A673 (cell line): Measurements from ENCODE around the gene ANKRD29. TPM values are rescaled to one million over a fixed set of nuclear protein-coding genes. Genes with fewer than 3 reads are reported as not detected.

Source experiments
- BruUV-seq: library from RNA; stranded (reverse); fragments of 400-500 nt; replicated peaks from 2 replicates; lab custom pipeline; 2021; lab: Mats Ljungman, UMichigan
- CTCF ChIA-PET: fragments of 300-600 bp; sonication (Branson Sonifier 250); formaldehyde crosslinking; loops from one replicate; lab custom pipeline; 2022; ENCODE audit warnings: antibody characterized with exemption; lab: Charles Lee
- POLR2A ChIA-PET: fragments of 300-600 bp; sonication (Branson Sonifier 250); formaldehyde crosslinking; loops from one replicate; lab custom pipeline; 2022; ENCODE audit warnings: antibody characterized with exemption; ENCODE audit not compliant: low non-redundant PET; lab: Charles Lee
- DNase-seq: peaks from one replicate; pipeline ENCODE4 v3.0.0-alpha.2; 2015; ENCODE audit warnings: low spot score
- H3K27ac ChIP-seq: fragments of 200-600 bp; sonication (generic); 2 replicates; pipeline ENCODE4 v1.5.1; 2016; ENCODE audit warnings: mixed run types, low read depth, mild to moderate bottlenecking, mixed read lengths, antibody characterized with exemption, low read length; ENCODE audit not compliant: poor library complexity, severe bottlenecking
- H3K27me3 ChIP-seq: fragments of 200-600 bp; sonication (generic); replicated peaks from 2 replicates; pipeline ENCODE4 v1.6.1; 2017; ENCODE audit warnings: mixed run types, low read depth, mild to moderate bottlenecking, mixed read lengths, antibody characterized with exemption, low read length; ENCODE audit not compliant: insufficient read depth, poor library complexity
- H3K36me3 ChIP-seq: fragments of 200-600 bp; sonication (generic); 2 replicates; pipeline ENCODE4 v1.6.1; 2016; ENCODE audit warnings: mixed run types, mild to moderate bottlenecking, mixed read lengths, antibody characterized with exemption, low read length; ENCODE audit not compliant: insufficient read depth, poor library complexity, severe bottlenecking
- H3K4me1 ChIP-seq: fragments of 200-600 bp; sonication (generic); 2 replicates; pipeline ENCODE4 v1.6.1; 2017; ENCODE audit warnings: mixed run types, mild to moderate bottlenecking, mixed read lengths, antibody characterized with exemption, low read length; ENCODE audit not compliant: insufficient read depth, poor library complexity, severe bottlenecking
- H3K4me3 ChIP-seq: fragments of 200-600 bp; sonication (generic); 2 replicates; pipeline ENCODE4 v1.5.1; 2016; ENCODE audit warnings: low read depth, mixed run types, mild to moderate bottlenecking, mixed read lengths, low read length; ENCODE audit not compliant: poor library complexity, severe bottlenecking
- H3K9me3 ChIP-seq: fragments of 200-600 bp; sonication (generic); 2 replicates; pipeline ENCODE4 v1.6.1; 2016; ENCODE audit warnings: mixed run types, low read depth, mild to moderate bottlenecking, mixed read lengths, antibody characterized with exemption, low read length; ENCODE audit not compliant: poor library complexity, severe bottlenecking
- EZH2 ChIP-seq: fragments of 200-600 bp; sonication (generic); IDR thresholded peaks from 2 replicates; pipeline ENCODE4 v1.6.1; 2017; ENCODE audit warnings: borderline replicate concordance, low read depth, mild to moderate bottlenecking, mixed read lengths, antibody characterized with exemption, low read length; ENCODE audit not compliant: poor library complexity, severe bottlenecking
- intact Hi-C: fragments of 100-400 bp; cut with micrococcal nuclease; formaldehyde crosslinking; loops from one replicate; pipeline ENCODE4 v1.10.0; 2022; ENCODE audit not compliant: unreplicated experiment
- total RNA-seq: library from RNA; stranded (reverse); gene quantifications from 2 replicates; pipeline ENCODE4 v1.2.3, GENCODE V29; 2021
- TF ChIP-seq, protein P1 (sequence below): fragments of 300-800, 200-600 bp; sonication (generic); conservative IDR thresholded peaks from 2 replicates; pipeline ENCODE4 v1.5.1; 2017; ENCODE audit warnings: low read depth, mild to moderate bottlenecking, antibody characterized with exemption, low read length, moderate library complexity, mixed read lengths

The ANKRD29 gene
- total RNA-seq, 1 experiment from 2014 or later, result 2.6 TPM

DNA sequence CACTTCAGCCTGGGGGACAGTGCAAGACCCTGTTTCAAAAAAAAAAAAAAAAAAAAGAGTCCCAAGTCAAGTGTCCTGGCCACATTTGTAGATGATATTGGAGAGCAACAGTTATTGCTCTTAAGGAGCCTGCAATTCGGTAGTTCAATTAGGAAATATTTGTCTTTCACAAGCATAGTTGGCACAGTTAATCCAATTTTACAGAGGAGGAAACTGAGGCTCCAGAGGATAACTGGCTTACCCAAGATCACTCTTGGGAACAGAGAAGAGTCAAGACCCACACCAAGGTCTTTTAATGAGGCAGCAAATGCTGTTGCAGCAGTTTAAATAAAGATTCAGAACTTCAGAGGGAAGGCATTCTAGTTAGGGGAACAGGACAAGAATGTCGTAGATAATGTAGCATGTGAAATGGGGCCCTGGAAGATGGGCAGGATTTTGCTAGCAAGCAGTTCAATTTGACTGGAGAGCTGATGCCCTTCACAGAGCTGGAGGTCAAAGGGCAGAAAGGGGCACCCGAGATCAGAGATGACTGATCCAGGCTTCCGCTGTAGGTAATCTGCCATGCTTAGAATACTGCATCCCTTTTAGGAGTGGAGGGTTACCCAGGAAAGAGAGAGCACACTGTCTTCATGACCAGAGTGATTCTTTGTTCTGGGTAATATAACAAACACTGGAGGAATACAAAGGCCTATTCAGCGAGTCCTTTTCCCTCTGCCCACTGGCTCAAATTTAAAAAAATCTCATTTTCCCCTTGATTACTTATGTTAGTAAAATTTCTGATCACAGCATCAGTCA is 79.4 kb downstream of the ANKRD29 start:
- intact Hi-C loops, result no loop called here
- no TSS peak for BruUV-seq
- CTCF ChIA-PET, result no interaction called here

GRCh38 chr18:23580677-23581367 is 81.9 kb downstream of the ANKRD29 start:
- no peak for DNase-seq
- H3K4me1 ChIP-seq, result peaks cover 15% of the 10 kb centered on the region
- no TSS peak for BruUV-seq
- no peaks in the 10 kb centered on the region for H3K9me3 ChIP-seq
- POLR2A ChIA-PET, result no interaction called here
- no peaks in the 10 kb centered on the region for H3K36me3 ChIP-seq
- CTCF ChIA-PET, result no interaction called here
- H3K27me3 ChIP-seq, result no peaks in the 10 kb centered on the region
- H3K27ac ChIP-seq, result no peak overlapping the region
- intact Hi-C loops, result no loop called here
- no peak overlapping the region for H3K4me3 ChIP-seq
- TF ChIP-seq EZH2, result no peak
- TF ChIP-seq, protein P1, sequence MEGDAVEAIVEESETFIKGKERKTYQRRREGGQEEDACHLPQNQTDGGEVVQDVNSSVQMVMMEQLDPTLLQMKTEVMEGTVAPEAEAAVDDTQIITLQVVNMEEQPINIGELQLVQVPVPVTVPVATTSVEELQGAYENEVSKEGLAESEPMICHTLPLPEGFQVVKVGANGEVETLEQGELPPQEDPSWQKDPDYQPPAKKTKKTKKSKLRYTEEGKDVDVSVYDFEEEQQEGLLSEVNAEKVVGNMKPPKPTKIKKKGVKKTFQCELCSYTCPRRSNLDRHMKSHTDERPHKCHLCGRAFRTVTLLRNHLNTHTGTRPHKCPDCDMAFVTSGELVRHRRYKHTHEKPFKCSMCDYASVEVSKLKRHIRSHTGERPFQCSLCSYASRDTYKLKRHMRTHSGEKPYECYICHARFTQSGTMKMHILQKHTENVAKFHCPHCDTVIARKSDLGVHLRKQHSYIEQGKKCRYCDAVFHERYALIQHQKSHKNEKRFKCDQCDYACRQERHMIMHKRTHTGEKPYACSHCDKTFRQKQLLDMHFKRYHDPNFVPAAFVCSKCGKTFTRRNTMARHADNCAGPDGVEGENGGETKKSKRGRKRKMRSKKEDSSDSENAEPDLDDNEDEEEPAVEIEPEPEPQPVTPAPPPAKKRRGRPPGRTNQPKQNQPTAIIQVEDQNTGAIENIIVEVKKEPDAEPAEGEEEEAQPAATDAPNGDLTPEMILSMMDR, result no peak

More for the DNA sequence above, 79.4 kb downstream of the ANKRD29 start:
- no peak overlapping the region for H3K4me3 ChIP-seq
- H3K4me1 ChIP-seq, result peaks cover 20% of the 10 kb centered on the region
- no peak for DNase-seq
- H3K9me3 ChIP-seq, result no peaks in the 10 kb centered on the region
- no peaks in the 10 kb centered on the region for H3K36me3 ChIP-seq
- no peak for TF ChIP-seq EZH2
- TF ChIP-seq, protein P1, result no peak
- POLR2A ChIA-PET, result no interaction called here
- no peaks in the 10 kb centered on the region for H3K27me3 ChIP-seq
- H3K27ac ChIP-seq, result no peak overlapping the region

DNA sequence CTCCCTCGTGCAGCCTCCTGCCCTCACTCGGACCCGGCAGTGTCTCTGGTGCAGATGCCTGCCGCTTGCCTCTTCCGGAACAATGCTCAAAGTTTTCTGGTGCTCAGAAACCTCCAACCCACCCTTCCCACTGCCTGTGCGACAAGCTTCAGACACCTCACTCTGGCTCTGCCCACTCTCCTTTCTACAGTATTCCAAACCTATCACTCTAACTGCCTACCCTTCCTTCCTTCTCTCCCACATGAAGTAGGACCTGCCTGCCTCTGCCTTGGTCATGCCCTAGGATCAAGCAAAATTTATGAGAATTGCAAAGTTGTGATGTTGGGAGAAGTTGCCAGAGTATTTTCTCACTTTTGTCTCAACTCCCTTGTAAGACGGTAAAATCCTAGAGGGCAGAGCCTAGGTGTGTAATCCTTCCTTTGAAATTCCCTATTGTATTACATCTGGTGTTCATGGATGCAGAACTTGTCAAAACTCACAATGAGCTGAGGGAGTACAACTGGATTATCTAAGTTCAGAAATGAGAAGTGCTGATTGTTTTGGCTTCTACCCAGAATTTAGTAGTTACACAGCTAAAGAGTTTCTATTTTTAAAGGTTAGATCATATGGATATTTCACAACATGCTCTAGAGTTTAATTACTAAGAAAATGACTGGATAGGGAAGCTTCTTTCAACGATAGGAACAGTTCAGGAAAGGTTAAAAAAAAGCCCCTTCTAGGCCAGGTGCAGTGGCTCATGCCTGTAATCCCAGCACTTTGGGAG is 83.6 kb downstream of the ANKRD29 start:
- H3K27me3 ChIP-seq, result no peaks in the 10 kb centered on the region
- H3K27ac ChIP-seq, result no peak overlapping the region
- no TSS peak for BruUV-seq
- no peaks in the 10 kb centered on the region for H3K9me3 ChIP-seq
- CTCF ChIA-PET, result no interaction called here
- POLR2A ChIA-PET, result no interaction called here
- peak; percentile 7 for DNase-seq
- intact Hi-C loops, result no loop called here
- TF ChIP-seq EZH2, result no peak
- TF ChIP-seq, protein P1, result no peak
- peaks cover 11% of the 10 kb centered on the region for H3K4me1 ChIP-seq
- no peaks in the 10 kb centered on the region for H3K36me3 ChIP-seq
- H3K4me3 ChIP-seq, result no peak overlapping the region
